Stimulated activated CD8-positive, alpha-beta memory T cell treated with anti-CD3 and anti-CD28 coated beads, Interleukin-7, amount 100 ng/mL, for 1 hour (primary cell): Measurements from ENCODE around the gene NRARP.

Experiments
- DNase-seq, 2 donors: peaks; one replicate each; pipeline ENCODE4 v3.0.0-alpha.2; 2020; ENCODE audit warnings: low read depth in 2 of 2

NRARP gene

GRCh38 chr9:137299203-137299565 is 2.9 kb downstream of the NRARP start:
- DNase-seq: no peak

- DNase-seq: no peak
Observed at GRCh38 chr9:137298401-137299202, 3.5 kb downstream of the NRARP start.

- DNase-seq: no peak
Observed at GRCh38 chr9:137297966-137298365, 4.1 kb downstream of the NRARP start.

GRCh38 chr9:137296670-137297664 is 5.1 kb downstream of the NRARP start:
- DNase-seq: no peak

- no peak for DNase-seq
Observed at GRCh38 chr9:137295849-137296669, 6.0 kb downstream of the NRARP start.

GRCh38 chr9:137295238-137295811 is 6.7 kb downstream of the NRARP start:
- no peak for DNase-seq

GRCh38 chr9:137294681-137295237 is 7.3 kb downstream of the NRARP start:
- no peak for DNase-seq

- no peak for DNase-seq
Observed at GRCh38 chr9:137294091-137294680, 7.9 kb downstream of the NRARP start.

GRCh38 chr9:137293482-137294090 is 8.5 kb downstream of the NRARP start:
- no peak for DNase-seq

GRCh38 chr9:137293094-137293481 is 9.0 kb downstream of the NRARP start:
- DNase-seq: no peak

- DNase-seq: no peak
Observed at GRCh38 chr9:137286975-137287383, 15.1 kb downstream of the NRARP start.

- no peak for DNase-seq
Observed at GRCh38 chr9:137281345-137282116, 20.5 kb downstream of the NRARP start.

- DNase-seq: no peak
Observed at GRCh38 chr9:137280474-137281344, 21.4 kb downstream of the NRARP start.

- no peak for DNase-seq
Observed at GRCh38 chr9:137279741-137280473, 22.2 kb downstream of the NRARP start.

- no peak for DNase-seq
Observed at GRCh38 chr9:137278721-137279711, 23.1 kb downstream of the NRARP start.

GRCh38 chr9:137278061-137278701 is 23.9 kb downstream of the NRARP start:
- no peak for DNase-seq
